NCI-H1694 (cell line): ENCODE results near the gene PRSS16.
"Not testable (repeated sequence)": the region's sequence is repeated elsewhere in the genome, so short reads cannot be mapped to it uniquely, and the experiment has no call there.

ENCODE experiments used
- DNase-seq: peaks from one replicate; lab custom pipeline; 2025; lab: John Stamatoyannopoulos, UW

The PRSS16 gene

GRCh38 chr6:27247133-27247836 lies at the start of gene PRSS16:
Gene PRSS16, plus strand, starts transcription at chr6:27247701. Its CDS starts 37 bp downstream, at chr6:27247738.
- DNase-seq = no peak

DNA sequence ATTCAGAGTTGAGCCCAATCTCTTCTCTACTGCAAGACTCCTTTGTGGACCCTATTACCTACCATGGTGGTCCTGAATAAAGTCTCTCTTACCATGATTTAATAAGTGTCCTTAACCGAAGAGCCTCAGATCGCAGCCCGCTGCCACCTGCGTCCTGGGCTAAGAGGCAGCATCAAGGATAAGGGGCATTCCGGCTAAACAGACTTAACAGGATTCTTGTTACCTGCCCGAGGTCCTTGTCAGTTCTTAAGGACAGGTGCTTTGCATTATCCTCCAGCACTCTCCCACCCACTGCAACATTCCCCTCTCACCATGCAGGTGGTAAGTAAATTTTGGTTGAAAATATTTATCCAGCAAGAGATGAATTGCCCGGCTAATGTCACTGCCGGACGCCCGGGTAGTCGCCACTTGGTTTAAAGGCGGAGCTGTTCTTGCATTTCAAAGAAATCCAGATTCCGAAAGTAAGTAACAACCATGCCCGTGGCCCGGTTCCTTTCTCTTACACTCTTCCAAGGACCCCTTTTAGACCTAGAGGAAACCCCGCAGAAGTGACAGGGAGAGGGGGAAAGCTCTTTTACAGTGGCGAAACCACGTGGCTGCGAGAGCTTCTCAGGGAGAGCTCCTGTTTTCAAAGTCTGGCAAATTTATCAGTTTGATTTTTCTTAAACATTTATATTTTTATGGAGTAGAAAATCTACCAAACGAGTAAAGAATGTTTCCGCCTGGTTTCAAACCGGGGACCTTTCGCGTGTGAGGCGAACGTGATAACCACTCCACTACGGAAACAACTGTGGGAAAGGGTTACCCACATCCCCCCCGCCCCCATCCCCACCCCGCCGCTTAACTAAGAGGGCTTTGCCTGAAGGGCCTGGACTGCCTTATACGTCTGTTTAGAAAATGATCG lies 41.9 kb upstream of the PRSS16 start:
- no peak for DNase-seq

DNA sequence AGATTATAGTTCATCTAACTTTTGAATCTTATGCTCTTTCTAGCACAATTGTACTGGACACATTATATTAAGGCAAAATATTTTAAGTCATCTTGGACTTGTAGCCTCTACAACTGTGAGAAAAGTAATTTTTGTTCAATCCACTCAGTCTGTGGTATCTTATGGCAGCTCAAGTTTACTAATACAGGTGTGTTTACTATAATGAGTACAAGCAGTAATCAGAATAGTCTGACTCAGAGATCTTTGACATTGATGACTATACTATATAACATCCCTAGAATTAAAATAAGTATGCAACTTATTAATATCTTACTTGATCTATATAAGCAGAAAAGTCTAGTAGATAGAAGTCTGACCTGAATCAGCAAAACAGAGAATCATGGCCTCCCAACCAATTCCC lies 40.7 kb upstream of the PRSS16 start:
- no peak for DNase-seq

DNA sequence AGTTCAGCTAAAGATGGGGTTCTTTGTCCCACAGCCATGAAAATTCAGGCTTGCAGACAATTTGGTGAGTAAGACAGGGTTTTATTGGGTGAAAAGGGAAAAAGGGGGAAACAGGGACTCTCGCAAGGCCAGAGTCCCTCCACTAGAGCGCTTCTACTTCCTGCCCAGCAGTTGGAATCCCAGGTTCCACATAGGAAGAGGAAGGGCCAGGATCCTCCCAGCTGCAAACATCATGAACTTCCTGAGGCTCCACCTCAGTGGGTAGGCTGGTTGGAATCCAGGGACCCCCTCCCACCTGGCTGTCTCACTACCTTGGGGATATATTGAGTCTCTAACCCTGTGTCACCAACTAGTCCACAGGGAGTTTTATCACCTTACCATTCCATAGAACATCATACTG lies 39.5 kb upstream of the PRSS16 start:
- no peak for DNase-seq

- no peak for DNase-seq
Observed at GRCh38 chr6:27209196-27209595, 38.3 kb upstream of the PRSS16 start.

DNA sequence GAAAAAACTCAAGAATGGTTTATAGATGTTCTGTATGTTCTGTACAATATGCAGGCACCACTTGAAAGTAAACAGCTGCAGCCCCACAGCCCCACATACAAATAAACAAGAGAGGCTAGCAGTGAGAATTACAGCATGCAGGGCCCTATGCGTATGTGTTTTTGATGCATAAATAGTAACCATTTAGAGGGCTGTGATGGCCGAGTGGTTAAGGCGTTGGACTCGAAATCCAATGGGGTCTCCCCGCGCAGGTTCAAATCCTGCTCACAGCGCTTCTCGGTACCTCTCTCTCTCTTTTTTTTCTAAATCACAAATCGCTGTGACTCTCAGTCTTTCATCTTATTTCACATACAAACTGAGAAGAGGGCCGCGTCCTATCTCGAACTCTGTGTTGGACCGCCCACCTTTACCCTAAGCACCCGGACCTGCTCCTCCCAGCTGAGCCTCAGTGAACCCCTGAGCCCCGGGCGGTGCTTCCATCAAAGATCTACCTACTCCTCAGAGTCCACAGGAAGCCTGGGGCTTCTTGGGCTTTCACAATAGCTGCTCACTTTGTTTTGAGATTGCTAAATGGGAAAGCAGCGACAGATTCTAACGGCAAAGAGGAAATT lies 37.7 kb upstream of the PRSS16 start:
- DNase-seq = no peak

GRCh38 chr6:27213091-27213517 lies 34.4 kb upstream of the PRSS16 start:
- not testable (repeated sequence) for DNase-seq

- no peak for DNase-seq
Observed at GRCh38 chr6:27213544-27214125, 33.9 kb upstream of the PRSS16 start.

- no peak for DNase-seq
Observed at GRCh38 chr6:27214126-27214601, 33.3 kb upstream of the PRSS16 start.

- DNase-seq = no peak
Observed at GRCh38 chr6:27216874-27217273, 30.6 kb upstream of the PRSS16 start.

- not testable (repeated sequence) for DNase-seq
Observed at GRCh38 chr6:27222971-27223370, 24.5 kb upstream of the PRSS16 start.

DNA sequence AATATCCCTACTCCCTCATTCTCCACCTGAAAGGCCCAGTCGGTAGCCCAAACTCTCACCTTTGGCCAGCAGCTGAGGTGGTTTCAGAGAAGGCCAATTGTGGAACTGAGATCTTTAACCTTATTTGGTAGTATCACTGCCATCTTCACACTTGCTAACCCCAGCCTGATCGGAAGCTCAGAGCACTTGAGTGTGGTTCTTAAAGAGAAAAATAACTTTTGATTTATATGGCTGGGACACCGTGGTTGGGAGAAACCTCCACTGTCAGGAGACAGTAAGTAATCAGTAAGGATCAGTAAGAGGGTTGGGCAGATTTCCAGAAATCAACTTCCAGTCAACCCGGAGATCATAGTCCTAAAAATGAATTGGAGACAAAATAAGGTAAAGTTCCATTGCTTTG lies 22.8 kb upstream of the PRSS16 start:
- no peak for DNase-seq

GRCh38 chr6:27228963-27229477 lies 18.5 kb upstream of the PRSS16 start:
- no peak for DNase-seq

DNA sequence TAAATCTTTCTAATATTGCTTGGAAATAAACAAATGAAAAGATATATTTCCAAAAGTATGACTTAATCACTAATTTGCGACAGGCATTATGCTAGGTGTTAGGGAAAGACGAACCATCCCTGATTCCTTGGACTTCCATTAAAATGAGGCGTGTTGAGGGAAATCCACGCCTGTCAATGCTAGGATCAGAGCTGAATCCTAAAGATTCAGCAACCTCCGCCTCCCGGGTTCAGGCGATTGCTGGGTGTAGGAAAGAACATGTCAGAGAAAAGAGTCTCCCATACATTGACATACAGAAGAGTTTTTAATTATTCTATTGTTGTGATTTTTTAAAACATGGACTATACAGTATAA lies 16.8 kb upstream of the PRSS16 start:
- no peak for DNase-seq

DNA sequence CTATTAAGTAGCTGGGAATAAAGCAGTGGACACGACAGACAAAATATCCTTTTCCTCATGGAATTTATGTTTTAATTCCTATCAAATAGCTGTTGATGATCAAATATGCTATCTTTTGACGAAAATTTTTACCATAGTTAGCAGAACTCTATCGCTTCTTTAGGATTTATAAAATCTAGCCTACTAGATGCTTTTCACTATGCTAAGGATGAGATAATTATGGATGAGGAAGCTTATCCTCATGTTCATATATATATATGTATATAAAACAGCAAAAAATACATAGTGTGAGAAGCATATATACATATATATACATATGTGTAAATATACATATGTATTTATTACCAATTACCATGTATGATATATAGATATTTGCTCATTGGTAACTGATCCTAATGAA lies 12.9 kb upstream of the PRSS16 start:
- DNase-seq = no peak

DNA sequence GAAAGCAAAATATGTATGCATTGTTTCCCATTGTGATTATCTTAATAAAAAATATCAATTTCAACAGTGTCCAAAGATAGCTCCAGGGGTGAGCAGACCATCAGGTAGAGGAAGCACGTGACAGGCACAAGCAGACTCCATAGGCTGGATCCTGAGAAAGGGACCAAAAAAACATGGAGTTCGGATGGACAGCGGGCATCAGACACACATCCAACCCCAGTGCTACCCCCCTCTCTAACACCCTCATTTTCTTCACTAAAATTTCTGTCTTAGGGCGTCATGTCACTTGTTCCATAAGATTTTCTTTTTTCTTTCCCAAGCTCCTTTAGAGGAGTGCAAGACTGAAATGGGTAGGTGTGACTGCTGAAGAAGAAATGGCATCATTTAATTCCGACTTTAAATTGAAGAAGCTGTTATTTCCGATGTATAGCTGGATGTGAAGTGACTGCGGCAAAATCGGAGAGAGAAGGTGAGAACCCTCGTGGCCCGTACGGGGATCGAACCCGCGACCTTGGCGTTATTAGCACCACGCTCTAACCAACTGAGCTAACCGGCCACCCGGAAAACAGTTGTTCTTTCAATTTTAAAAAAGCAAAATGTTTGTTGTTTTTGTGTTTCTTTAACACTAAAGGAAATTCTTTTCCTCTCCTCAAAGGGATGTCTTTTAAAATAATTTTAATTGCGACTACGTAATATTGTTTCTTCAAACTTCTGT lies 10.3 kb upstream of the PRSS16 start:
- DNase-seq = no peak

GRCh38 chr6:27238010-27238983 lies 9.2 kb upstream of the PRSS16 start:
- DNase-seq = no peak

DNA sequence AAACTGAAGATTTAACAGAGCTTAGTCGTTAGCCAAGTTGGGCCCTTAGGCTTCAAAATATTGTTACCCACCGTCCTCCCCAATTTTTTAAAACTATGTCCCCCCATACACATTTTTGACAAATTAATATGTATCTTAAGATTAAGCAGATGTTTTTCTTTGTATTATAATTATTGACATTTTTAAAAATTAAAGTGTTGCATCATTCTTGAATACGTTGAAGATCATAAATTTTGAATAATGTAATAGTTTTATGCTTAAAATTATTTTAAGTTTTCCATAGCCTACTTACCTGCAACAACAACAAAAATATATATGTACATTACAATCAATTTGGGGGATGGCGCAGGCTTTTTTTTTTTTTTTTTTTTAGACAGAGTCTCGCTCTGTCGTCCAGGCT lies 8.2 kb upstream of the PRSS16 start:
- no peak for DNase-seq

- DNase-seq = no peak
Observed at GRCh38 chr6:27241443-27241842, 6.1 kb upstream of the PRSS16 start.

DNA sequence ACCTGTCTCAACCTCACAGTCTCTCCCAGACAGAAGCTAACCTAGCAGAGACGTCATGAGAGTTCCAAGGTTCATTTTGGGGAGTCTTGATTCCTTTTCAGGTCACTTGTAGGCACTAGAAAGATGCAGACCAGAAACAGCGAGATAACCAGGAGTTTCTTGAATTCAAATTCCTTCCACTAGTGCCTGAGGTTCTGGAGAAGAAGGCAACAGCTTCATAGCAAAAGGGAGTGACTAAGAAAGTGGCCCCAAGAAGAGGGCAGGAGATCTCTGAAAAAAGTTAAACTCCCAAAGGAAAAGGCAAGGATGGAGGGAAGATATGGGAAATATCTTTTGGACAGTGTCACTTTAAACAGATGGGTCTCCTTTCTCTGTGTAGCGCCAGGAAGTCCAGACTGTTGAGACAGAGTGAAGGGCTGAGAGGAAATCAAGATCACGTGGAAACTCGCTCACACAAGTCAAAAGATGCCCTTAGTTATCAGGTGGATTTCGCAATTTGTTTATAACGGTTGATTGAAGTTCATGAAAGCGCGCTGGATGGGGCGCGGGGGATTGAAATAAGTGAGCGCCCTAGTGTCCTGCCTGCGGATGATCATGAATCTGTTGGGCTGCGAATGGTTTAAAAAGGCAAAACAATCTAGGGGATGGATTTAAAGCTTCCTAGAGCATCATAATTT lies 4.8 kb upstream of the PRSS16 start:
- no peak for DNase-seq
